GM06990 (cell line): ENCODE results near the gene HSD11B2.

Source experiments
- DNase-seq: peaks from one replicate; pipeline ENCODE4 v3.0.0-alpha.2; 2011; ENCODE audit not compliant: insufficient read length; ENCODE audit errors: extremely low read depth
- H3K27me3 ChIP-seq: replicated peaks from 2 replicates; pipeline ENCODE4 v1.6.0; 2011; ENCODE audit warnings: low read length; ENCODE audit not compliant: control insufficient read depth, insufficient read depth
- H3K36me3 ChIP-seq: 2 replicates; pipeline ENCODE4 v1.5.1; 2011; ENCODE audit warnings: low read length; ENCODE audit not compliant: control insufficient read depth, insufficient read depth
- H3K4me3 ChIP-seq: replicated peaks from 2 replicates; pipeline ENCODE4 v1.5.1; 2011; ENCODE audit warnings: low read depth, mild to moderate bottlenecking, control low read depth, low read length
- TF ChIP-seq, protein P1 (sequence below): IDR thresholded peaks from 2 replicates; pipeline ENCODE4 v1.5.1; 2011; ENCODE audit warnings: low read length, control low read depth, mild to moderate bottlenecking, inconsistent platforms; ENCODE audit not compliant: insufficient read depth, poor library complexity, severe bottlenecking

Gene HSD11B2

DNA sequence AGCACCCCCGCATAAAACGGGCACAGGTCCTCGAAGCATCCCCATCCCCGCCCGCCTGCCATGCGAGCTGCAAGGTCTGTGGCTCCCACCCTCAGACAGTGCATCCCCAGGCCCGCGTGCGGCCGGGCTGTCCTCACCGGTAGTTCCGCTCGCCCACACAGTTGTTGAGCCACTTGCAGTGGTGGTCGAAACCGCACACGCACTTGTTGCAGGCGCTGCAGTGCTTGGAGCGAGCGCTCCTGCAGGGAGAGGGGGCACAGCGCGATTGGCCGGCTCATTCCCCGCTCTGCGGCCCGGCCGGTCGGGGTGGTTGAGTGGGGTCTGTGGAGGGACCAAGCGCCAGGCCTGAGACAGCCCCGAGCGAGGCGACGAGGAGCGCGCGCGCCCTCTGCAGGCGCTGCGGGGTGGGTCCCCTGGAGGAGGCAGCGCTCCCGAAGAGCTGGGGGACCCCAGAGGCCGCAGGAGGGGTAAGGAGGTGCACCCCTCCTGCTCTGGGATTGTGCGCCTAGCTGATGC, 31.6 kb upstream of the HSD11B2 start:
- Histone ChIP-seq H3K27me3 (no peaks in the 10 kb centered on the region; the same call in 1 of the 2 replicates), H3K36me3 (no peaks in the 10 kb centered on the region), H3K4me3 (no peak overlapping the region)
- peak; percentile 61 for DNase-seq
- TF ChIP-seq, protein P1, sequence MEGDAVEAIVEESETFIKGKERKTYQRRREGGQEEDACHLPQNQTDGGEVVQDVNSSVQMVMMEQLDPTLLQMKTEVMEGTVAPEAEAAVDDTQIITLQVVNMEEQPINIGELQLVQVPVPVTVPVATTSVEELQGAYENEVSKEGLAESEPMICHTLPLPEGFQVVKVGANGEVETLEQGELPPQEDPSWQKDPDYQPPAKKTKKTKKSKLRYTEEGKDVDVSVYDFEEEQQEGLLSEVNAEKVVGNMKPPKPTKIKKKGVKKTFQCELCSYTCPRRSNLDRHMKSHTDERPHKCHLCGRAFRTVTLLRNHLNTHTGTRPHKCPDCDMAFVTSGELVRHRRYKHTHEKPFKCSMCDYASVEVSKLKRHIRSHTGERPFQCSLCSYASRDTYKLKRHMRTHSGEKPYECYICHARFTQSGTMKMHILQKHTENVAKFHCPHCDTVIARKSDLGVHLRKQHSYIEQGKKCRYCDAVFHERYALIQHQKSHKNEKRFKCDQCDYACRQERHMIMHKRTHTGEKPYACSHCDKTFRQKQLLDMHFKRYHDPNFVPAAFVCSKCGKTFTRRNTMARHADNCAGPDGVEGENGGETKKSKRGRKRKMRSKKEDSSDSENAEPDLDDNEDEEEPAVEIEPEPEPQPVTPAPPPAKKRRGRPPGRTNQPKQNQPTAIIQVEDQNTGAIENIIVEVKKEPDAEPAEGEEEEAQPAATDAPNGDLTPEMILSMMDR = peak; percentile 81

DNA sequence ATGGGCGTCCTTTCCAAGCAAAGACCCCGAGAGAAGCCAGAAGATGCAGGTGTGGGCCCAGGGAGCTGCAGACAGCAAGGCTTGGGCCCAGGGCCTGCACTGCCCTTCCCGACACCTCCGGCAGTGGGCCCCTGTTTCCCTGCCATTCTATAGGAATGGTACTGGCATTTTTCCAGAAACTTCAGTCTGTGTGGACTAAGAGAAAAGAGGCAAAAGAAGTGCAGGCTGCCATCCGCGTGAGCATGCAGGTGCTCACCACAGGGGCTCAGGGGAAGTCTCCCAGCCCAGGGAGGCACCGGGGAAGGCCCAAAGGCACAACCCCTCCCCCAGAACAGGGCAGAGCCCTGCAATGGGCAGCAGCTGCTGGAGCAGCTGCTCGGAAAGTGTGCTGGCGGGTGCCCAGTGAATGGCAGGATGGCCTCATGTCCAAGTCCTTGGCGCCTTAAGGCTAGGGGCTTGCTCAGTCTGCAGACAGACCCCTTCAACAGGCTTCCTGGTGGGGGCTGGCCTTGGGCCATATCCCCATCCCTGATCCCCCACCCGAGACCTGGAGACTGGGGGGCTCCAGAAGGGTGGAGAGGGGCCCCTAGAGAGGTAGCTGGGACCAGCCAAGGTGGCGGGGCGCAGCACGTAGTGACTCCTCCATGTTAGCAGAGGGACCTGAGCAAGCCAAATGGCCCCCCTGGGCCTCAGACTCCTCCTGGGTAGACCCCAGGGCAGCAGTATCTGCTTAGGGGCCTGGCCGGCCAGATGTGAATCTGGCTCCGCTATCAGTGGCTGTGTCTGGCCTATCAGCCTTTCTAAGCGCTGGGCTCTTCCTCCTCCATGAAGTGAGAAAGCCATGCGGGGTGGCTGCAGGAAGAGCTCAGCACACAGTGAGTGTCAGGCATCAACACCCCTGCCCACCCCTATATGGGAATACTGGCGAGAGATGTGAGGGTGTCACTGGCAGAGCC, 30.9 kb upstream of the HSD11B2 start:
- no peak for DNase-seq
- no peak overlapping the region for H3K4me3 ChIP-seq
- no peaks in the 10 kb centered on the region for H3K36me3 ChIP-seq
- TF ChIP-seq, protein P1 = no peak
- H3K27me3 ChIP-seq = no peaks in the 10 kb centered on the region; the same call in 1 of the 2 replicates

DNA sequence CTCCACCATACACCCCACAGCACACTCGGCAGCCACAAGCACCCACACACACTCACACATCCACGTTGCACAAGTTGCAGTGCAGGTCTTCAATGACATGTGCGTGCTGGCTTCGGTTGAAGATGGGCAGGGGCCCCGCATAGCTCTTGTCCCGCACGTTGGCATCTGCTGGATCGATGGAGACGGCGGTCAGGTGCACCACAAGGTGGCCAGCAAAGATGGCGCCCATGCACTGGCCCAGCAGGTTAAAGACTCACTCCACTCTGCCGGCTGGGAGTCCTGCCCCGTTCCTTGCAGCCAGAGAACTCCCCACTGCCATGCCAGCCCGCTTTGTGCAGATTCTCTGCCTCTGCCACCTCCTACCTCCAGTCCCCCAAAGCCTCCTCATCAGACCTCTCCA, 30.0 kb upstream of the HSD11B2 start:
- Histone ChIP-seq H3K36me3 (no peaks in the 10 kb centered on the region), H3K27me3 (no peaks in the 10 kb centered on the region; the same call in 1 of the 2 replicates), H3K4me3 (no peak overlapping the region)
- no peak for DNase-seq
- TF ChIP-seq, protein P1 = no peak

DNA sequence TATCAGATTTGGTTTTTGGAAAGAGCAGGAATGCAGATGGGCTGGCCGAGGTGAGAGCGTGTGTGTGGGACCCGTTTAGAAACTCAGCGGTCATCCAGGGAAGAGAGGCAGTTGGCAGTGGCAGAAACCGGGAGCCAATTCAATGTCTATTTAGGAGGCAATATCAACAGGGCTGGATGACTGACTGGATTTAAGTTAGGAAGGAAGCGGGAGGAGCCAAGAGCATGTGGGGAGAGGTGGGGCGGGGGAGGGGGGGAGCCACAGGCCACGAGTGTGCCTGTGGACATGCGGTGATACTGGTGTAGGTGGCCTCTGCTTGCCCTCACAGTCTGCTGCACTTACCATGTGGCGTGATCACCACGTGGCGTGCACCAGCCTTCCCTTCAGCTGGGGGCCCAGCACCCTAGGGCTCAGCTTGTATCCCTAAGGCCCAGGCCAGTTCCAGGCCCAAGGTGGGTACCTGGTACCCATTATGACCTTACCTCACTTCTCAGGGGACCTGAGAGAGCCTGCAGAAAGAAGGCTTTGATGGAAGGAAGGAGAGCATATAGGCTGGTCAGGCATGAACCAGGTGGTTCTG, 26.9 kb upstream of the HSD11B2 start:
- Histone ChIP-seq H3K4me3 (no peak overlapping the region), H3K36me3 (no peaks in the 10 kb centered on the region), H3K27me3 (no peaks in the 10 kb centered on the region; the same call in 1 of the 2 replicates)
- TF ChIP-seq, protein P1 = no peak
- no peak for DNase-seq

DNA sequence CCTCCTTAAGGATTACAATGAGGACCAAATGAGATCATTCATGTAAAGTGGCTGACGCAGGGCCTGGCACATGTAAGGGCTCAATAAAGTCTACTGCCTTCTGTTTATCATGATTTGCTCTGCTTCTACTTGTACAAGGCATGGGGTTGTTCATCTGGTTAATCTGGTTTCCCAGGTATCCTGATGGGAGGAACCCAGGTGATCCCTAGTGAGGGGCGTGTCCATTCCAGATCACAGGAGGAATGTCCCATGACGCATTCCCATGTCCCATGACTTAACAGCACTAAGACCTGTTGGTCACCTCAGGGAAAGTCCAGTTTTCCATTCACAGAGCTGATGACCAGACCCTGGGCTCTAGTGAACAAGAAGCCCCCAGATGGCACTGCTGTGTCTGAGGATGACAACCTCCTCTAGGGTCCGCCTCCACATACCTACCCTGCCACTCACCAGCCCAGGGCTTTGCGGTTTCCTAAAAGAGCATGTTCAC, 26.1 kb upstream of the HSD11B2 start:
- no peak overlapping the region for H3K4me3 ChIP-seq

More for the DNA sequence above, 26.1 kb upstream of the HSD11B2 start:
- TF ChIP-seq, protein P1 = no peak
- Histone ChIP-seq H3K36me3 (no peaks in the 10 kb centered on the region), H3K27me3 (no peaks in the 10 kb centered on the region; the same call in 1 of the 2 replicates)
- no peak for DNase-seq
